ENCODE data around the gene OR52D1. TPM values are rescaled to one million over a fixed set of nuclear protein-coding genes. Genes with fewer than 3 reads are reported as not detected.

Gene OR52D1
- total RNA-seq, 3 donors from 2014 or later = not detected

DNA sequence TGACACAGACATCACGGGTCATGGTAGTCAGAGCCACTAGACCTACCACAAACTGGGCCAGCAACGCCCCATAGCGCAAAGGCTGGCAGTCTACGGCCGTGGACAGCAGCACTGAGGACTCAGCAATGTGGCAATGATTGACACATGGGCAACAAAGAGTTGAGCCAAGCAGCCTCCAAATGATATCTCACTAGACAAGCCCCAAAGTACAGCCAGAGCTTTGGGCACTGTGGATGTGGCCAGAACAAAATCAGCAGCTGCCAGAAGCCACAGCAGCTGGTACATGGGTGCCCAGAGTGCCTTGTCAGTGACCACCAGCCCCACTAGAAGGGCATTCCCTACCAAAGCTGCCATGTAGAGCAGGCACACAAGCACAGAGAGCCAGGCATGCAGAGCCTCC is 39.2 kb downstream of the OR52D1 start:
- no peak for TF ChIP-seq CTCF (IDR thresholded peaks at IDR 0.05)
- DNase-seq = no peak
- Histone ChIP-seq H3K4me3 (no peak overlapping the region), H3K4me1 (ENCODE audit: low read depth) (no peaks in the 10 kb centered on the region), H3K36me3 (ENCODE audit: low read depth) (no peaks in the 10 kb centered on the region), H3K9me3 (no peaks in the 10 kb centered on the region)
- no peak for ATAC-seq
- intact Hi-C loops (cut with DNase I, micrococcal nuclease) = no loop called here

GRCh38 chr11:5528495-5528894 is 40.0 kb downstream of the OR52D1 start:
- Histone ChIP-seq H3K9me3 (no peaks in the 10 kb centered on the region), H3K4me3 (no peak overlapping the region), H3K36me3 (ENCODE audit: low read depth) (no peaks in the 10 kb centered on the region), H3K4me1 (ENCODE audit: low read depth) (no peaks in the 10 kb centered on the region)
- no peak for TF ChIP-seq CTCF (IDR thresholded peaks at IDR 0.05)
- intact Hi-C loops (cut with DNase I, micrococcal nuclease) = no loop called here
- ATAC-seq = no peak
- DNase-seq = no peak

GRCh38 chr11:5531053-5531831 is 42.8 kb downstream of the OR52D1 start:
- intact Hi-C loops (cut with DNase I, micrococcal nuclease) = no loop called here
- Histone ChIP-seq H3K4me1 (ENCODE audit: low read depth) (no peaks in the 10 kb centered on the region), H3K4me3 (no peak overlapping the region), H3K9me3 (no peaks in the 10 kb centered on the region), H3K36me3 (ENCODE audit: low read depth) (no peaks in the 10 kb centered on the region)
- TF ChIP-seq CTCF (IDR thresholded peaks at IDR 0.05) = no peak
- ATAC-seq (no peak), DNase-seq (no peak)

DNA sequence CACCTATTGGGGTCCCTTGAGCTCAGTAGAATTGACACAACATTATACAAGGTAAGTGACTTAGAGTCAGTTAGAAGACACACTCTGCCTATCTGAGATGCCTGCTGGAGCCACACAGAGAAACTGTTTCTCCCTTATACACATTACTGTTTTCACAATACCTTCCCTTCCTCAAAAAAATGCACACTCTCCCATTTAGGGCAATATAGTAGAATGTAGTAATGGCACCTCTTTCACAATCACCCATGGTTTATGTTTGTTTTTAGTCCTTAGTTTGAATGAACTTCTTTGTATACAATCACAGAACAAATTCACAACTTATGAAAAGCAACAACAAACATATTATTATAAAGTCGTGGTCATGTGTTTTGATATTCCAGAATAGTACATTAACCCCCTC is 45.6 kb downstream of the OR52D1 start:
- TF ChIP-seq CTCF (IDR thresholded peaks at IDR 0.05) = no peak
- no peak for ATAC-seq

GRCh38 chr11:5536482-5536881 is 48.0 kb downstream of the OR52D1 start:
- Histone ChIP-seq H3K4me1 (ENCODE audit: low read depth) (no peaks in the 10 kb centered on the region), H3K4me3 (no peak overlapping the region), H3K36me3 (ENCODE audit: low read depth) (no peaks in the 10 kb centered on the region), H3K9me3 (no peaks in the 10 kb centered on the region)
- TF ChIP-seq CTCF (IDR thresholded peaks at IDR 0.05) = no peak
- ATAC-seq (no peak), DNase-seq (no peak)
- intact Hi-C loops (cut with DNase I, micrococcal nuclease) = no loop called here

More for the DNA sequence above, 45.6 kb downstream of the OR52D1 start:
- Histone ChIP-seq H3K4me1 (ENCODE audit: low read depth) (no peaks in the 10 kb centered on the region), H3K4me3 (no peak overlapping the region), H3K9me3 (no peaks in the 10 kb centered on the region), H3K36me3 (ENCODE audit: low read depth) (no peaks in the 10 kb centered on the region)
- no peak for DNase-seq
- intact Hi-C loops (cut with DNase I, micrococcal nuclease) = no loop called here

Other genes with a start within 250 kb of the OR52D1 start
- not detected for gene HBG1, start 238.8 kb upstream of the OR52D1 start, total RNA-seq
- gene HBG2, start 233.9 kb upstream of the OR52D1 start, total RNA-seq = not detected
- gene HBE1, start 218.7 kb upstream of the OR52D1 start, total RNA-seq = not detected
- not detected for gene OR51B4, start 186.7 kb upstream of the OR52D1 start, total RNA-seq
- gene OR51B2, start 164.4 kb upstream of the OR52D1 start, total RNA-seq = not detected
- gene OR51B5, start 145.2 kb upstream of the OR52D1 start, total RNA-seq = not detected
- gene OR51B6, start 137.2 kb upstream of the OR52D1 start, total RNA-seq = not detected
- gene OR51M1, start 104.9 kb upstream of the OR52D1 start, total RNA-seq = not detected
- not detected for gene OR51Q1, start 66.6 kb upstream of the OR52D1 start, total RNA-seq
- gene OR51I1, start 47.2 kb upstream of the OR52D1 start, total RNA-seq = not detected
- not detected for gene OR51I2, start 39.4 kb upstream of the OR52D1 start, total RNA-seq
- gene UBQLN3, start 21.3 kb downstream of the OR52D1 start, total RNA-seq = under 1 TPM in 2 of 3 donors, not detected in 1; 0.22 to 0.23 TPM
- gene UBQLNL, start 28.0 kb downstream of the OR52D1 start, total RNA-seq = under 1 TPM; 0.32 to 0.49 (median 0.34) TPM
- under 1 TPM; 0.28 to 0.46 (median 0.39) TPM for gene OR52H1, start 59.9 kb downstream of the OR52D1 start, total RNA-seq
- gene OR52B6, start 92.2 kb downstream of the OR52D1 start, total RNA-seq = not detected
- 1 to 10 TPM in 1 of 3 donors, under 1 TPM in 2; 0.43 to 4.6 (median 0.92) TPM for gene TRIM6, start 108.0 kb downstream of the OR52D1 start, total RNA-seq
- gene TRIM34, start 136.3 kb downstream of the OR52D1 start, total RNA-seq = 10 to 100 TPM in 1 of 3 donors, 1 to 10 TPM in 2; 7.3 to 11.9 (median 8.5) TPM
- 10 to 100 TPM; 19.6 to 24.6 (median 21.5) TPM for gene TRIM5, start 196.4 kb downstream of the OR52D1 start, total RNA-seq
- gene TRIM22, start 201.1 kb downstream of the OR52D1 start, total RNA-seq = 10 to 100 TPM in 2 of 3 donors, 1 to 10 TPM in 1; 9.7 to 47.1 (median 31.5) TPM
- not detected for gene OR56B1, start 247.8 kb downstream of the OR52D1 start, total RNA-seq

Measured in mucosa of descending colon (tissue), 3 donors.